Activated T-cell treated with anti-CD3 and anti-CD28 coated beads for 4 hours (primary cell): ENCODE data around the gene RASSF4.
A peak's percentile ranks its signal among the peaks of the same experiment; 100 is the strongest.

Source experiments
- DNase-seq: peaks from one replicate; pipeline ENCODE4 v3.0.0-alpha.2; 2020

RASSF4 gene

GRCh38 chr10:44928462-44928861 is 31.1 kb upstream of the RASSF4 start:
- DNase-seq: no peak

- no peak for DNase-seq
Observed at GRCh38 chr10:44929356-44930255, 30.0 kb upstream of the RASSF4 start.

GRCh38 chr10:44930904-44931620 is 28.5 kb upstream of the RASSF4 start:
- no peak for DNase-seq

GRCh38 chr10:44931621-44932516 is 27.7 kb upstream of the RASSF4 start:
- DNase-seq: no peak

- peak; percentile 75 for DNase-seq
Observed at GRCh38 chr10:44932517-44933450, 26.8 kb upstream of the RASSF4 start.

GRCh38 chr10:44933451-44934321 is 25.9 kb upstream of the RASSF4 start:
- no peak for DNase-seq

- DNase-seq: no peak
Observed at GRCh38 chr10:44934416-44935200, 25.0 kb upstream of the RASSF4 start.

- DNase-seq: no peak
Observed at GRCh38 chr10:44935201-44935965, 24.2 kb upstream of the RASSF4 start.

- DNase-seq: no peak
Observed at GRCh38 chr10:44935966-44936295, 23.7 kb upstream of the RASSF4 start.

GRCh38 chr10:44936314-44936975 is 23.2 kb upstream of the RASSF4 start:
- DNase-seq: no peak

GRCh38 chr10:44937196-44938005 is 22.2 kb upstream of the RASSF4 start:
- no peak for DNase-seq

- no peak for DNase-seq
Observed at GRCh38 chr10:44938956-44939355, 20.6 kb upstream of the RASSF4 start.

GRCh38 chr10:44939691-44940401 is 19.8 kb upstream of the RASSF4 start:
- no peak for DNase-seq

- no peak for DNase-seq
Observed at GRCh38 chr10:44944354-44944753, 15.2 kb upstream of the RASSF4 start.

- DNase-seq: no peak
Observed at GRCh38 chr10:44946205-44946604, 13.4 kb upstream of the RASSF4 start.

GRCh38 chr10:44947371-44948152 is 12.0 kb upstream of the RASSF4 start:
- DNase-seq: no peak
